Endodermal cell (in vitro differentiated cells): Measurements from ENCODE around the gene PLEKHG4B. TPM values are rescaled to one million over a fixed set of nuclear protein-coding genes. Genes with fewer than 3 reads are reported as not detected.
"Not testable (repeated sequence)": the region's sequence is repeated elsewhere in the genome, so short reads cannot be mapped to it uniquely, and the experiment has no call there.

Experiments used
- DNase-seq: peaks from one replicate; pipeline ENCODE4 v3.0.0-alpha.2; 2017
- H3K27ac ChIP-seq: 2 replicates; pipeline ENCODE4 v1.5.1; 2013; ENCODE audit warnings: mild to moderate bottlenecking, low read depth, low read length, moderate library complexity
- H3K27me3 ChIP-seq: 2 replicates; pipeline ENCODE4 v1.6.1; 2013; ENCODE audit warnings: mild to moderate bottlenecking, low read length, moderate library complexity; ENCODE audit not compliant: insufficient read depth, control insufficient read depth, poor library complexity, severe bottlenecking
- H3K36me3 ChIP-seq: 2 replicates; pipeline ENCODE4 v1.7.0; 2013; ENCODE audit warnings: mild to moderate bottlenecking, low read length, moderate library complexity; ENCODE audit not compliant: control insufficient read depth, insufficient read depth
- H3K4me1 ChIP-seq: one replicate; pipeline ENCODE4 v1.7.0; 2013; ENCODE audit warnings: low read length; ENCODE audit not compliant: control insufficient read depth, insufficient read depth
- H3K4me3 ChIP-seq: 2 replicates; pipeline ENCODE4 v1.5.1; 2013; ENCODE audit warnings: mild to moderate bottlenecking, low read length, moderate library complexity
- H3K9ac ChIP-seq: 2 replicates; pipeline ENCODE4 v1.6.1; 2013; ENCODE audit warnings: mild to moderate bottlenecking, low read length, moderate library complexity; ENCODE audit not compliant: poor library complexity, severe bottlenecking; ENCODE audit errors: extremely low read depth
- H3K9me3 ChIP-seq: 2 replicates; pipeline ENCODE4 v1.6.1; 2013; ENCODE audit warnings: mild to moderate bottlenecking, low read length, moderate library complexity; ENCODE audit not compliant: control insufficient read depth
- H3K27ac Mint-ChIP-seq: 2 replicates; pipeline ENCODE4 v1.8.0; 2020; ENCODE audit warnings: mixed read lengths
- H3K27me3 Mint-ChIP-seq: 2 replicates; pipeline ENCODE4 v1.8.0; 2021; ENCODE audit warnings: mild to moderate bottlenecking, mixed read lengths; ENCODE audit not compliant: insufficient read depth
- H3K36me3 Mint-ChIP-seq: 2 replicates; pipeline ENCODE4 v1.8.0; 2020; ENCODE audit warnings: low read depth, mixed read lengths
- H3K4me1 Mint-ChIP-seq: 2 replicates; pipeline ENCODE4 v1.8.0; 2020; ENCODE audit warnings: mixed read lengths
- H3K4me3 Mint-ChIP-seq: 2 replicates; pipeline ENCODE4 v1.8.0; 2020; ENCODE audit warnings: mild to moderate bottlenecking, moderate library complexity, mixed read lengths
- H3K9me3 Mint-ChIP-seq: 2 replicates; pipeline ENCODE4 v1.8.0; 2020; ENCODE audit warnings: mild to moderate bottlenecking, mixed read lengths
- CTCF ChIP-seq: fragments of 200-600 bp; sonication (generic); conservative IDR thresholded peaks from 2 replicates; pipeline ENCODE4 v1.5.0; 2021; ENCODE audit warnings: antibody characterized with exemption, mild to moderate bottlenecking
- WGBS, 2 experiments: methylation state at CpG; one replicate each; pipeline versions ENCODE4 v1.1.5 to v1.1.7; 2013; ENCODE audit warnings: missing lambda C conversion rate in 2 of 2, mixed read lengths in 1 of 2; ENCODE audit not compliant: insufficient coverage in 1 of 2, insufficient read length in 1 of 2; 5-methylcytosine and 5-hydroxymethylcytosine counted together
- total RNA-seq, 2 donors: library from RNA; stranded (reverse); fragmentation: NEBNext Ultra II Directional in 1 of 2; extraction: Animal tissue kit (Norgen Biotek cat#: 25700) in 1 of 2; gene quantifications; 2 replicates in 1 of 2; 3 replicates in 1 of 2; pipeline ENCODE4 v1.2.1, GENCODE V29; 2021

The PLEKHG4B gene
- total RNA-seq, 2 donors from 2014 or later, result 16.3 to 22.8 TPM

GRCh38 chr5:163338-163620 lies 71.3 kb downstream of the PLEKHG4B start:
- Mint-ChIP-seq H3K36me3 (peaks cover 19% of the 10 kb centered on the region), H3K9me3 (peaks cover 15% of the 10 kb centered on the region), H3K4me1 (no peaks in the 10 kb centered on the region), H3K27me3 (no peaks in the 10 kb centered on the region), H3K27ac (no peak overlapping the region), H3K4me3 (no peak overlapping the region)
- Histone ChIP-seq H3K9me3 (no peaks in the 10 kb centered on the region), H3K36me3 (no peaks in the 10 kb centered on the region), H3K4me3 (no peak overlapping the region), H3K4me1 (no peaks in the 10 kb centered on the region), H3K27me3 (no peaks in the 10 kb centered on the region), H3K9ac (no peak overlapping the region), H3K27ac (no peak overlapping the region)
- no peak for DNase-seq
- TF ChIP-seq CTCF, result no peak
- WGBS, 2 experiments, result 90% methylated on average over 3 to 7 of the region's 7 CpGs

- Histone ChIP-seq H3K9ac (no peak overlapping the region), H3K4me3 (no peak overlapping the region), H3K36me3 (no peaks in the 10 kb centered on the region), H3K27ac (no peak overlapping the region), H3K4me1 (no peaks in the 10 kb centered on the region), H3K27me3 (no peaks in the 10 kb centered on the region), H3K9me3 (no peaks in the 10 kb centered on the region)
- Mint-ChIP-seq H3K36me3 (peaks cover 19% of the 10 kb centered on the region), H3K4me1 (no peaks in the 10 kb centered on the region), H3K27me3 (no peaks in the 10 kb centered on the region), H3K9me3 (peaks cover 15% of the 10 kb centered on the region), H3K27ac (no peak overlapping the region), H3K4me3 (no peak overlapping the region)
- no peak for DNase-seq
- TF ChIP-seq CTCF, result no peak
- WGBS, 2 experiments, result 77 to 82% methylated on average over 9 to 13 of the region's 13 CpGs
These were observed 71.9 kb downstream of the PLEKHG4B start for GRCh38 chr5:163841-164240.

GRCh38 chr5:164244-164643 lies 72.3 kb downstream of the PLEKHG4B start:
- no peaks in the 10 kb centered on the region for H3K4me1 ChIP-seq
- no peak overlapping the region for H3K9ac ChIP-seq
- Mint-ChIP-seq H3K27ac (no peak overlapping the region), H3K4me1 (no peaks in the 10 kb centered on the region), H3K4me3 (no peak overlapping the region), H3K9me3 (peaks cover 15% of the 10 kb centered on the region), H3K36me3 (peaks cover 19% of the 10 kb centered on the region), H3K27me3 (no peaks in the 10 kb centered on the region)
- 75 to 78% methylated on average over 9 to 14 of the region's 14 CpGs for WGBS, 2 experiments
- DNase-seq, result no peak
- H3K27ac ChIP-seq, result no peak overlapping the region
- H3K4me3 ChIP-seq, result no peak overlapping the region
- H3K36me3 ChIP-seq, result no peaks in the 10 kb centered on the region
- no peak for TF ChIP-seq CTCF
- H3K9me3 ChIP-seq, result no peaks in the 10 kb centered on the region
- H3K27me3 ChIP-seq, result no peaks in the 10 kb centered on the region

GRCh38 chr5:164783-165182 lies 72.8 kb downstream of the PLEKHG4B start:
- not testable (repeated sequence) for DNase-seq
- WGBS, 2 experiments, result 89 to 100% methylated on average over 7 to 24 of the region's 25 CpGs

More at GRCh38 chr5:164783-165182, 72.8 kb downstream of the PLEKHG4B start:
- not testable (repeated sequence) for H3K4me1 Mint-ChIP-seq, H3K36me3 ChIP-seq, H3K27me3 ChIP-seq, H3K9me3 ChIP-seq, H3K27me3 Mint-ChIP-seq, H3K27ac Mint-ChIP-seq, H3K4me3 ChIP-seq, H3K4me1 ChIP-seq, H3K9ac ChIP-seq, H3K4me3 Mint-ChIP-seq, H3K27ac ChIP-seq
- H3K9me3 Mint-ChIP-seq, result peaks cover 15% of the 10 kb centered on the region
- H3K36me3 Mint-ChIP-seq, result peaks cover 18% of the 10 kb centered on the region
